Measurements from ENCODE around the gene IFT74.

DNA sequence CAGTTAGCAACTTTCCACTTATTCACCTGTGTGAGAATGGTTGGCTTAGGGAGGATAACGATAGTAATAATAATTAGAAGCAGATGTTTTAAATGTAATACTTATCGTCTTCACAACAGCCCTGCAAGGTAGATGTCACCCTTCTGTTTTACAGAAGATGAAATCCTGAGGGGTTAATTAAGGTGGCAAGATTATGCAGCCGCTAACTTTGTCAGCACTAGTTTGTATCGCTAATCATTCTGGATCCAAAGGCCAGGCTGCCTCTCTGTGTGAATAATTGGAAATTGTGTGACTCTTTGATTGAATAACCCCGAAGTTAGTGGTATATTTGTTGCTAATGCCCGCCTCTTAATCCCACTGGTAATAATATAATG is 635 bp downstream of the IFT74 start:
- TF ChIP-seq, protein P1, sequence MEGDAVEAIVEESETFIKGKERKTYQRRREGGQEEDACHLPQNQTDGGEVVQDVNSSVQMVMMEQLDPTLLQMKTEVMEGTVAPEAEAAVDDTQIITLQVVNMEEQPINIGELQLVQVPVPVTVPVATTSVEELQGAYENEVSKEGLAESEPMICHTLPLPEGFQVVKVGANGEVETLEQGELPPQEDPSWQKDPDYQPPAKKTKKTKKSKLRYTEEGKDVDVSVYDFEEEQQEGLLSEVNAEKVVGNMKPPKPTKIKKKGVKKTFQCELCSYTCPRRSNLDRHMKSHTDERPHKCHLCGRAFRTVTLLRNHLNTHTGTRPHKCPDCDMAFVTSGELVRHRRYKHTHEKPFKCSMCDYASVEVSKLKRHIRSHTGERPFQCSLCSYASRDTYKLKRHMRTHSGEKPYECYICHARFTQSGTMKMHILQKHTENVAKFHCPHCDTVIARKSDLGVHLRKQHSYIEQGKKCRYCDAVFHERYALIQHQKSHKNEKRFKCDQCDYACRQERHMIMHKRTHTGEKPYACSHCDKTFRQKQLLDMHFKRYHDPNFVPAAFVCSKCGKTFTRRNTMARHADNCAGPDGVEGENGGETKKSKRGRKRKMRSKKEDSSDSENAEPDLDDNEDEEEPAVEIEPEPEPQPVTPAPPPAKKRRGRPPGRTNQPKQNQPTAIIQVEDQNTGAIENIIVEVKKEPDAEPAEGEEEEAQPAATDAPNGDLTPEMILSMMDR (tag by site-specific recombination; IDR thresholded peaks at IDR 0.05) = no peak
- TF ChIP-seq, protein P2, sequence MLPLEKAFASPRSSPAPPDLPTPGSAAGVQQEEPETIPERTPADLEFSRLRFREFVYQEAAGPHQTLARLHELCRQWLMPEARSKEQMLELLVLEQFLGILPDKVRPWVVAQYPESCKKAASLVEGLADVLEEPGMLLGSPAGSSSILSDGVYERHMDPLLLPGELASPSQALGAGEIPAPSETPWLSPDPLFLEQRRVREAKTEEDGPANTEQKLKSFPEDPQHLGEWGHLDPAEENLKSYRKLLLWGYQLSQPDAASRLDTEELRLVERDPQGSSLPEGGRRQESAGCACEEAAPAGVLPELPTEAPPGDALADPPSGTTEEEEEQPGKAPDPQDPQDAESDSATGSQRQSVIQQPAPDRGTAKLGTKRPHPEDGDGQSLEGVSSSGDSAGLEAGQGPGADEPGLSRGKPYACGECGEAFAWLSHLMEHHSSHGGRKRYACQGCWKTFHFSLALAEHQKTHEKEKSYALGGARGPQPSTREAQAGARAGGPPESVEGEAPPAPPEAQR (tag by site-specific recombination; IDR thresholded peaks at IDR 0.05) = no peak
- no peak for TF ChIP-seq YY1 (tag by site-specific recombination; IDR thresholded peaks at IDR 0.05)
- TF ChIP-seq ZBTB8A (tag by site-specific recombination; IDR thresholded peaks at IDR 0.05) = no peak
- no peak for TF ChIP-seq ZNF571 (tag by site-specific recombination; IDR thresholded peaks at IDR 0.05)
- no peak for TF ChIP-seq ZNF274 (IDR thresholded peaks at IDR 0.05; ENCODE audit: low read length)
- no peak for TF ChIP-seq ZNF274 (tag by site-specific recombination; IDR thresholded peaks at IDR 0.05; ENCODE audit: borderline replicate concordance)
- TF ChIP-seq ZNF433 (tag by site-specific recombination; IDR thresholded peaks at IDR 0.05; ENCODE audit: low read depth) = no peak
- no peak for TF ChIP-seq ZBTB1 (tag by site-specific recombination; IDR thresholded peaks at IDR 0.05)
- TF ChIP-seq SETDB1 (IDR thresholded peaks at IDR 0.05; ENCODE audit: insufficient read length, low read length) = no peak
- TF ChIP-seq GLI4 (tag by site-specific recombination; IDR thresholded peaks at IDR 0.05) = no peak

All from HEK293 (cell line).